Vagina (tissue), 2 donors: ENCODE measurements around the gene SLC10A3. TPM values are rescaled to one million over a fixed set of nuclear protein-coding genes. Genes with fewer than 3 reads are reported as not detected.
"Not testable (repeated sequence)": the region's sequence is repeated elsewhere in the genome, so short reads cannot be mapped to it uniquely, and the experiment has no call there.

Source experiments
- DNase-seq, 2 donors: peaks; one replicate each; pipeline ENCODE4 v3.0.0-alpha.2; 2017; ENCODE audit errors: extremely low spot score in 2 of 2
- H3K27ac ChIP-seq: fragments of 200-600 bp; sonication (generic); one replicate; pipeline ENCODE4 v1.5.1; 2019
- H3K27me3 ChIP-seq: fragments of 200-600 bp; sonication (generic); one replicate; pipeline ENCODE4 v1.5.1; 2019
- H3K36me3 ChIP-seq, 2 donors: fragments of 200-600 bp; sonication (generic); one replicate each; pipeline ENCODE4 v1.5.1; 2017 to 2019
- H3K4me1 ChIP-seq: fragments of 200-600 bp; sonication (generic); one replicate; pipeline ENCODE4 v1.5.1; 2019
- H3K4me3 ChIP-seq, 2 donors: fragments of 200-600 bp; sonication (generic); 1 replicate in 1 of 2; 2 replicates in 1 of 2; pipeline ENCODE4 v1.5.1; 2016 to 2019
- H3K9me3 ChIP-seq: fragments of 200-600 bp; sonication (generic); one replicate; pipeline ENCODE4 v1.5.1; 2019
- POLR2A ChIP-seq, 2 donors: fragments of 450-650 bp; IDR thresholded peaks; one replicate each; pipeline ENCODE4 v1.6.1; 2017; ENCODE audit warnings: antibody characterized with exemption in 2 of 2, mild to moderate bottlenecking in 2 of 2, moderate library complexity in 2 of 2
- POLR2AphosphoS5 ChIP-seq, 2 donors: sonication (generic); formaldehyde crosslinking; IDR thresholded peaks; one replicate each; pipeline ENCODE4 v1.9.0; 2017; ENCODE audit warnings: antibody characterized with exemption in 2 of 2, mild to moderate bottlenecking in 2 of 2, low read depth in 1 of 2; ENCODE audit not compliant: insufficient read depth in 1 of 2
- intact Hi-C: fragments of 100-400 bp; cut with DNase I; formaldehyde crosslinking; loops from one replicate; pipeline ENCODE4 v1.15.1; 2023
- total RNA-seq: library from RNA; depleted of rRNA; stranded (reverse); fragments of >200 nt; gene quantifications from one replicate; pipeline ENCODE4 v1.2.3, GENCODE V29; 2016
- TF ChIP-seq, protein P1 (sequence below), 3 experiments: fragments of 450-650 bp in 2 of 3; fragments of 200-600 bp in 1 of 3; sonication (generic) in 1 of 3; IDR thresholded peaks; one replicate each; pipeline ENCODE4 v1.5.1; 2017 to 2019; ENCODE audit warnings: antibody characterized with exemption in 3 of 3, mild to moderate bottlenecking in 2 of 3, moderate library complexity in 2 of 3

Gene SLC10A3
- total RNA-seq, 1 donor from 2014 or later: 28.2 TPM

- H3K36me3 ChIP-seq: peaks cover 0 to 7% of the 10 kb centered on the region in 2 donors
- DNase-seq: no peak
- intact Hi-C loops: no loop called here
- no peaks in the 10 kb centered on the region for H3K27me3 ChIP-seq
- H3K27ac ChIP-seq: no peak overlapping the region
- TF ChIP-seq POLR2AphosphoS5 (IDR thresholded peaks at IDR 0.05; ENCODE audit: insufficient read depth in 1 of 2, low read depth in 1 of 2): no peak
- no peak for TF ChIP-seq POLR2A (IDR thresholded peaks at IDR 0.05)
- TF ChIP-seq, protein P1, sequence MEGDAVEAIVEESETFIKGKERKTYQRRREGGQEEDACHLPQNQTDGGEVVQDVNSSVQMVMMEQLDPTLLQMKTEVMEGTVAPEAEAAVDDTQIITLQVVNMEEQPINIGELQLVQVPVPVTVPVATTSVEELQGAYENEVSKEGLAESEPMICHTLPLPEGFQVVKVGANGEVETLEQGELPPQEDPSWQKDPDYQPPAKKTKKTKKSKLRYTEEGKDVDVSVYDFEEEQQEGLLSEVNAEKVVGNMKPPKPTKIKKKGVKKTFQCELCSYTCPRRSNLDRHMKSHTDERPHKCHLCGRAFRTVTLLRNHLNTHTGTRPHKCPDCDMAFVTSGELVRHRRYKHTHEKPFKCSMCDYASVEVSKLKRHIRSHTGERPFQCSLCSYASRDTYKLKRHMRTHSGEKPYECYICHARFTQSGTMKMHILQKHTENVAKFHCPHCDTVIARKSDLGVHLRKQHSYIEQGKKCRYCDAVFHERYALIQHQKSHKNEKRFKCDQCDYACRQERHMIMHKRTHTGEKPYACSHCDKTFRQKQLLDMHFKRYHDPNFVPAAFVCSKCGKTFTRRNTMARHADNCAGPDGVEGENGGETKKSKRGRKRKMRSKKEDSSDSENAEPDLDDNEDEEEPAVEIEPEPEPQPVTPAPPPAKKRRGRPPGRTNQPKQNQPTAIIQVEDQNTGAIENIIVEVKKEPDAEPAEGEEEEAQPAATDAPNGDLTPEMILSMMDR (IDR thresholded peaks at IDR 0.05): no peak
- no peak overlapping the region for H3K4me3 ChIP-seq
- H3K4me1 ChIP-seq: no peaks in the 10 kb centered on the region
- H3K9me3 ChIP-seq: no peaks in the 10 kb centered on the region
Measured at GRCh38 chrX:154505734-154506133, 15.3 kb upstream of the SLC10A3 start.

- Histone ChIP-seq H3K9me3 (no peaks in the 10 kb centered on the region), H3K4me3 (no peak overlapping the region), H3K36me3 (no peaks in the 10 kb centered on the region), H3K4me1 (no peaks in the 10 kb centered on the region), H3K27me3 (no peaks in the 10 kb centered on the region), H3K27ac (no peak overlapping the region)
- intact Hi-C loops: no loop called here
- no peak for DNase-seq
- TF ChIP-seq, protein P1 (IDR thresholded peaks at IDR 0.05): no peak
- TF ChIP-seq POLR2AphosphoS5 (IDR thresholded peaks at IDR 0.05; ENCODE audit: insufficient read depth in 1 of 2, low read depth in 1 of 2) (no peak), POLR2A (IDR thresholded peaks at IDR 0.05) (no peak)
Measured at GRCh38 chrX:154502989-154503388, 12.6 kb upstream of the SLC10A3 start.

DNA sequence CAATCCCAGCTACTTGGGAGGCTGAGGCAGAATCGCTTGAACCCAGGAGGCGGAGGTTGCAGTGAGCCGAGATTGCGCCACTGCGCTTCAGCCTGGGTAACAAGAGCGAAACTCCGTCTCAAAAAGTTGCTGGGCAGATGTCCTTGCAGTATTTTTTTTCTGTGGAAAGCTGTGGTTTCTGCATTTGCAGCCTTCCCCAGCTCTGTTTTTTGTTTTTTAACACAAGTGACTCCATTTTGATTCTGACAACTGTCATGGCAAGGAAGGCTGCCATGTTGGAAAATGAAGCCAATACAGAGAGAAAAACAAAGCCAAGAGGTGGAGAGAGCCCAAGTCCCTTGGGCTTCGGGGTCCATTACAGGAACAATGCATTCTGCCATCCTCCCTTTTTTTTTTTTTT lies 11.7 kb upstream of the SLC10A3 start:
- TF ChIP-seq, protein P1 (IDR thresholded peaks at IDR 0.05): no peak
- TF ChIP-seq POLR2AphosphoS5 (IDR thresholded peaks at IDR 0.05; ENCODE audit: insufficient read depth in 1 of 2, low read depth in 1 of 2): no peak
- TF ChIP-seq POLR2A (IDR thresholded peaks at IDR 0.05): no peak
- no peaks in the 10 kb centered on the region for H3K9me3 ChIP-seq

DNA sequence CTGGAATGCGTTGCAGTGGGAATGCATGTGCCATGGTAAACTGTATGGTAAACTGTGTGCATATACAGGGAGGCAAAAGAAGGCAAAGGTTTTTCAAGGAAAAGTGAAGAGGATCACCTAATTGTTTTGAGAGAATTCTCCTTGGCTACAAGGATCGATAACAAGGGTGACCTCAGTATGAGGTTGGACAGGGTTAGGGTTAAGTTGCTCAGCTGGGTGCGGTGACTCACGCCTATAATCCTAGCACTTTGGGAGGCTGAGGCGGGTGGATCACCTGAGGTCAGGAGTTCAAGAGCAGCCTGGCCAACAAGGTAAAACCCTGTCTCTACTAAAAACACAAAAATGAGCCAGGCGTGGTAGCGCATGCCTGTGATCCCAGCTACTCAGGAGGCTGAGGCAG lies 11.0 kb upstream of the SLC10A3 start:
- H3K4me1 ChIP-seq, H3K4me3 ChIP-seq, H3K9me3 ChIP-seq, H3K27me3 ChIP-seq, H3K27ac ChIP-seq, DNase-seq, H3K36me3 ChIP-seq, intact Hi-C loops: not testable (repeated sequence)

More for the DNA sequence above, 11.7 kb upstream of the SLC10A3 start:
- intact Hi-C loops: no loop called here
- Histone ChIP-seq H3K27me3 (no peaks in the 10 kb centered on the region), H3K4me3 (no peak overlapping the region), H3K36me3 (no peaks in the 10 kb centered on the region), H3K4me1 (no peaks in the 10 kb centered on the region), H3K27ac (no peak overlapping the region)
- DNase-seq: no peak

GRCh38 chrX:154496591-154497137 lies 6.2 kb upstream of the SLC10A3 start:
- intact Hi-C loops: not testable (repeated sequence)

DNA sequence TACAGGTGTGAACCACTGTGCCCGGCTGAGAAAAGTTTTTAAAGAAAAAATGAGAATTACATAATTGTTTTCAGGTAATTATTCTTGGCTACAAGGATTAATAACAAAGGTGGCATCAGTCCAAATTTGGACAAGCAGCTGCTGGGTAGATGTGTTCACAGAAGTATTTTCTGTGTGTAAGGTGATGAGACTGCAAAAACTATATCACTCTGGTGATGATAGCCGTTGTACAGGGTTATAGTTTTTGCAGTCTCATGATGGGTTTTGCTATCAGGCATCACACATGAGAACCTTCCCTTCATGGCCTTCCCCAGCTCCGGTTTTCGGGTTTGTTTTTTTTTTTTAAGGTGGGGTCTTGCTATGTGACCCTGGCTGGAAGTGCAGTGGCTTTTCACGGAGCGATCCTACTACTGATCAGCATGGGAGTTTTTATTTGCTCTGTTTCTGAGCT lies 5.1 kb upstream of the SLC10A3 start:
- intact Hi-C loops: no loop called here
- H3K9me3 ChIP-seq: no peaks in the 10 kb centered on the region
- TF ChIP-seq POLR2A (IDR thresholded peaks at IDR 0.05) (no peak), POLR2AphosphoS5 (IDR thresholded peaks at IDR 0.05; ENCODE audit: insufficient read depth in 1 of 2, low read depth in 1 of 2) (no peak)
- TF ChIP-seq, protein P1 (IDR thresholded peaks at IDR 0.05): no peak
- H3K27ac ChIP-seq: no peak overlapping the region
- no peaks in the 10 kb centered on the region for H3K4me1 ChIP-seq
- no peaks in the 10 kb centered on the region for H3K27me3 ChIP-seq
- no peaks in the 10 kb centered on the region for H3K36me3 ChIP-seq
- no peak for DNase-seq
- no peak overlapping the region for H3K4me3 ChIP-seq

More at GRCh38 chrX:154496591-154497137, 6.2 kb upstream of the SLC10A3 start:
- H3K4me1 ChIP-seq, H3K27me3 ChIP-seq, DNase-seq, H3K4me3 ChIP-seq, H3K9me3 ChIP-seq, H3K27ac ChIP-seq, H3K36me3 ChIP-seq: not testable (repeated sequence)
